Left renal cortex interstitium (tissue), 4 donors: Measurements from ENCODE around the gene SLC9A7. TPM values are rescaled to one million over a fixed set of nuclear protein-coding genes. Genes with fewer than 3 reads are reported as not detected.
"Not testable (repeated sequence)": the region's sequence is repeated elsewhere in the genome, so short reads cannot be mapped to it uniquely, and the experiment has no call there.

Experiments
- DNase-seq, 4 donors: peaks; one replicate each; pipeline ENCODE4 v3.0.0-alpha.2; 2013; ENCODE audit warnings: low read depth in 4 of 4, low spot score in 2 of 4, missing footprints in 1 of 4
- polyA plus RNA-seq, 4 donors: library from polyadenylated mRNA; unstranded; fragments of 120-200 nt; gene quantifications; one replicate each; pipeline ENCODE4 v1.2.1, GENCODE V29; 2013; ENCODE audit not compliant: insufficient read length in 4 of 4

The SLC9A7 gene
- 1 to 10 TPM; 4.0 to 5.5 (median 5.0) TPM for polyA plus RNA-seq

GRCh38 chrX:46758956-46759644 is at the start of gene SLC9A7:
TSS of gene SLC9A7 (minus strand) at chrX:46759118. CDS start at chrX:46759029, 89 bp downstream.
- peak in 1 of 4 donors; percentile 34 for DNase-seq

- no peak for DNase-seq
Observed at GRCh38 chrX:46805270-46805669, 46.4 kb upstream of the SLC9A7 start.

- DNase-seq, result no peak
Observed at GRCh38 chrX:46803140-46803539, 44.2 kb upstream of the SLC9A7 start.

- DNase-seq, result peak in 2 of 4 donors; percentile 9 to 21
Observed at GRCh38 chrX:46796574-46797191, 37.8 kb upstream of the SLC9A7 start.

- DNase-seq, result no peak
Observed at GRCh38 chrX:46793386-46794143, 34.6 kb upstream of the SLC9A7 start.

GRCh38 chrX:46792810-46793188 is 33.9 kb upstream of the SLC9A7 start:
- no peak for DNase-seq

- DNase-seq, result no peak
Observed at GRCh38 chrX:46791927-46792809, 33.2 kb upstream of the SLC9A7 start.

- DNase-seq, result no peak
Observed at GRCh38 chrX:46788902-46789301, 30.0 kb upstream of the SLC9A7 start.

- DNase-seq, result not testable (repeated sequence)
Observed at GRCh38 chrX:46784437-46784836, 25.5 kb upstream of the SLC9A7 start.

GRCh38 chrX:46782034-46782433 is 23.1 kb upstream of the SLC9A7 start:
- DNase-seq, result no peak

GRCh38 chrX:46777971-46778810 is 19.3 kb upstream of the SLC9A7 start:
- DNase-seq, result no peak

- DNase-seq, result no peak
Observed at GRCh38 chrX:46770817-46771163, 11.9 kb upstream of the SLC9A7 start.

- no peak for DNase-seq
Observed at GRCh38 chrX:46770000-46770816, 11.3 kb upstream of the SLC9A7 start.

- DNase-seq, result no peak
Observed at GRCh38 chrX:46762963-46763362, 4.0 kb upstream of the SLC9A7 start.

GRCh38 chrX:46759645-46759974 is 692 bp upstream of the SLC9A7 start:
- DNase-seq, result no peak

GRCh38 chrX:46758163-46758955 is 559 bp downstream of the SLC9A7 start:
- no peak for DNase-seq

- DNase-seq, result no peak
Observed at GRCh38 chrX:46757593-46757992, 1.3 kb downstream of the SLC9A7 start.

GRCh38 chrX:46757052-46757451 is 1.9 kb downstream of the SLC9A7 start:
- no peak for DNase-seq
